B cell (primary cell): ENCODE results near the gene RNF212B. TPM values are rescaled to one million over a fixed set of nuclear protein-coding genes. Genes with fewer than 3 reads are reported as not detected.

Experiments
- ATAC-seq: fragments of 200-7000 bp; cut with Tn5 transposase; one replicate; pipeline ENCODE4 v1.10.0; 2021; ENCODE audit warnings: low read depth, mild to moderate bottlenecking, moderate number of reproducible peaks, moderate library complexity
- CTCF ChIA-PET: fragments of 350-600 bp; sonication (Branson Sonifier 250); formaldehyde crosslinking; loops from one replicate; lab custom pipeline; 2021; ENCODE audit warnings: antibody characterized with exemption, inconsistent platforms; lab: Charles Lee
- POLR2A ChIA-PET: fragments of 350-600 bp; sonication (Branson Sonifier 250); formaldehyde crosslinking; loops from one replicate; lab custom pipeline; 2021; ENCODE audit warnings: antibody characterized with exemption; lab: Charles Lee
- DNase-seq: peaks from one replicate; pipeline ENCODE4 v3.0.0; 2013
- H2AFZ ChIP-seq: 2 replicates; pipeline ENCODE4 v1.6.1; 2012; ENCODE audit warnings: mild to moderate bottlenecking, low read depth, low read length; ENCODE audit not compliant: insufficient read depth, poor library complexity, severe bottlenecking
- H3K27ac ChIP-seq, 2 donors: 1 replicate in 1 of 2; 2 replicates in 1 of 2; pipeline ENCODE4 v1.5.1; 2012 to 2013; ENCODE audit warnings: low read length in 2 of 2, mild to moderate bottlenecking in 2 of 2, moderate library complexity in 1 of 2
- H3K27me3 ChIP-seq, 4 experiments: fragments of 200-600 bp in 1 of 4; sonication (generic) in 1 of 4; replicated peaks in 1 of 4; 1 replicate in 2 of 4; 2 replicates in 2 of 4; pipeline versions ENCODE4 v1.6.1 to v1.7.0; 2013 to 2016; ENCODE audit warnings: low read length in 3 of 4, mild to moderate bottlenecking in 2 of 4, mixed read lengths in 1 of 4, moderate library complexity in 1 of 4; ENCODE audit not compliant: insufficient read depth in 4 of 4, control insufficient read depth in 3 of 4; ENCODE audit errors: control extremely low read depth in 1 of 4
- H3K36me3 ChIP-seq, 2 experiments: replicated peaks in 1 of 2; 1 replicate in 1 of 2; 2 replicates in 1 of 2; pipeline versions ENCODE4 v1.6.1 to v1.7.1; 2013; ENCODE audit warnings: low read length in 1 of 2; ENCODE audit not compliant: insufficient read depth in 2 of 2, control insufficient read depth in 1 of 2; ENCODE audit errors: control extremely low read depth in 1 of 2, extremely low read depth in 1 of 2
- H3K4me1 ChIP-seq, 2 donors: fragments of 200-600 bp in 1 of 2; sonication (generic) in 1 of 2; 1 replicate in 1 of 2; 2 replicates in 1 of 2; pipeline versions ENCODE4 v1.5.1 to v1.6.1; 2013 to 2017; ENCODE audit warnings: low read length in 2 of 2; ENCODE audit not compliant: control insufficient read depth in 2 of 2, insufficient read depth in 2 of 2
- H3K4me2 ChIP-seq: replicated peaks from 2 replicates; pipeline ENCODE3; 2012; ENCODE audit warnings: mild to moderate bottlenecking, low read depth, low read length; ENCODE audit not compliant: poor library complexity, severe bottlenecking
- H3K4me3 ChIP-seq, 5 experiments: fragments of 200-600 bp in 1 of 5; sonication (generic) in 1 of 5; 1 replicate in 3 of 5; 2 replicates in 2 of 5; pipeline versions ENCODE4 v1.5.1 to v1.7.0; 2011 to 2016; ENCODE audit warnings: low read length in 4 of 5, mild to moderate bottlenecking in 4 of 5, low read depth in 2 of 5, control low read depth in 1 of 5, moderate library complexity in 1 of 5; ENCODE audit not compliant: insufficient read depth in 1 of 5; ENCODE audit errors: control extremely low read depth in 1 of 5, extremely low read depth in 1 of 5
- H3K79me2 ChIP-seq: fragments of 200-600 bp; sonication (generic); one replicate; pipeline ENCODE4 v1.6.0; 2016; ENCODE audit warnings: low read length; ENCODE audit not compliant: control insufficient read depth, insufficient read depth
- H3K9ac ChIP-seq: fragments of 200-600 bp; sonication (generic); 2 replicates; pipeline ENCODE4 v1.6.1; 2017; ENCODE audit warnings: mild to moderate bottlenecking, low read length, moderate library complexity
- H3K9me3 ChIP-seq, 3 donors: one replicate each; pipeline versions ENCODE4 v1.6.1 to v1.7.1; 2013; ENCODE audit warnings: low read length in 2 of 3; ENCODE audit not compliant: control insufficient read depth in 2 of 3, insufficient read depth in 1 of 3; ENCODE audit errors: control extremely low read depth in 1 of 3
- H4K20me1 ChIP-seq: 2 replicates; pipeline ENCODE4 v1.6.0; 2012; ENCODE audit warnings: mild to moderate bottlenecking, low read length; ENCODE audit not compliant: insufficient read depth, control insufficient read depth, poor library complexity, severe bottlenecking
- H3K27ac Mint-ChIP-seq: one replicate; pipeline ENCODE4 v1.8.0; 2021; ENCODE audit warnings: mixed read lengths
- H3K27me3 Mint-ChIP-seq: one replicate; pipeline ENCODE4 v1.8.0; 2021; ENCODE audit warnings: mixed read lengths
- H3K4me1 Mint-ChIP-seq: one replicate; pipeline ENCODE4 v1.8.0; 2021; ENCODE audit warnings: mixed read lengths
- H3K4me3 Mint-ChIP-seq: one replicate; pipeline ENCODE4 v1.8.0; 2021; ENCODE audit warnings: mixed read lengths
- H3K9me3 Mint-ChIP-seq: one replicate; pipeline ENCODE4 v1.8.0; 2022; ENCODE audit warnings: mixed read lengths; ENCODE audit not compliant: insufficient read depth
- CTCF ChIP-seq: fragments of 200-600 bp; IDR thresholded peaks from one replicate; pipeline ENCODE4 v1.8.0; 2022; ENCODE audit warnings: antibody characterized with exemption, mild to moderate bottlenecking
- EZH2 ChIP-seq: IDR thresholded peaks from 2 replicates; pipeline ENCODE4 v1.6.1; 2012; ENCODE audit warnings: borderline replicate concordance, low read depth, mild to moderate bottlenecking, moderate library complexity, low read length; ENCODE audit not compliant: insufficient read depth, poor library complexity, severe bottlenecking
- WGBS: methylation state at CpG from one replicate; pipeline ENCODE4 v1.1.5; 2013; ENCODE audit warnings: missing lambda C conversion rate; ENCODE audit not compliant: insufficient coverage; 5-methylcytosine and 5-hydroxymethylcytosine counted together
- intact Hi-C: fragments of 100-400 bp; cut with micrococcal nuclease; formaldehyde crosslinking; loops from one replicate; pipeline ENCODE4 v1.10.0; 2022
- polyA plus RNA-seq: library from polyadenylated mRNA; depleted of rRNA; stranded (reverse); fragments of >200 nt; gene quantifications from 2 replicates; pipeline ENCODE4 v1.2.3, GENCODE V29; 2012
- total RNA-seq, 2 donors: library from RNA; stranded (reverse); fragments of 120-200 nt in 1 of 2; gene quantifications; 1 replicate in 1 of 2; 2 replicates in 1 of 2; pipeline versions ENCODE4 v1.2.3 to v1.2.4, GENCODE V29; 2013 to 2022

The RNF212B gene
- total and polyA plus RNA-seq, 2 donors (not counting 1 experiment from before 2014, with no cell fraction given), result not detected

- intact Hi-C loops, result loop anchor here (1.0 kb wide), 1 partner anchor 9 kb away; the partner anchor contains the start of gene HOMEZ
- ATAC-seq, result peak; percentile 86
- WGBS, result 20% methylated on average over 20 of the region's 24 CpGs
- no peak overlapping the region for H3K27ac ChIP-seq
- H3K27me3 ChIP-seq, result no peaks in the 10 kb centered on the region
- peak overlapping the region; percentile 13 for H3K4me2 ChIP-seq
- no peak overlapping the region for H2AFZ ChIP-seq
- no peaks in the 10 kb centered on the region for H4K20me1 ChIP-seq
- H3K4me1 Mint-ChIP-seq, result peaks cover 25% of the 10 kb centered on the region
- no peaks in the 10 kb centered on the region for H3K9me3 ChIP-seq
- DNase-seq, result peak; percentile 83
- ChIA-PET CTCF (interaction anchor here (0.7 to 8.6 kb wide), 16 partner anchors 9 to 226 kb away, joined by 3 to 56 read pairs (median 4); partner anchors contain the start of genes BCL2L2, HOMEZ and PABPN1), POLR2A (interaction anchor here (0.7 kb wide), 1 partner anchor 9 kb away, joined by 4 read pairs; the partner anchor contains the start of gene HOMEZ)
- H3K9ac ChIP-seq, result no peak overlapping the region
- peak overlapping the region; percentile 27 for H3K4me3 Mint-ChIP-seq
- no peaks in the 10 kb centered on the region for H3K27me3 Mint-ChIP-seq
- H3K4me3 ChIP-seq, result no peak overlapping the region
- H3K79me2 ChIP-seq, result no peaks in the 10 kb centered on the region
- peak overlapping the region; percentile 47 for H3K27ac Mint-ChIP-seq
- peaks cover 0 to 14% of the 10 kb centered on the region in 2 experiments for H3K36me3 ChIP-seq
- H3K4me1 ChIP-seq, result peaks cover 5 to 12% of the 10 kb centered on the region in 2 donors
- TF ChIP-seq EZH2, result no peak
- peak; percentile 85 for TF ChIP-seq CTCF
- H3K9me3 Mint-ChIP-seq, result no peaks in the 10 kb centered on the region
Observed at GRCh38 chr14:23294734-23295561, 57.2 kb downstream of the RNF212B start.
